Iris pigment epithelial cell (primary cell): ENCODE measurements around the gene NUP35.
"Not testable (repeated sequence)": the region's sequence is repeated elsewhere in the genome, so short reads cannot be mapped to it uniquely, and the experiment has no call there.

Source experiments
- DNase-seq: peaks from one replicate; pipeline ENCODE4 v3.0.0-alpha.2; 2011; ENCODE audit warnings: low read depth

The NUP35 gene

GRCh38 chr2:183134016-183134415 lies 9.8 kb downstream of the NUP35 start:
- DNase-seq = no peak

- DNase-seq = peak; percentile 31
Measured at GRCh38 chr2:183148955-183149354, 24.7 kb downstream of the NUP35 start.

GRCh38 chr2:183149489-183149888 lies 25.2 kb downstream of the NUP35 start:
- DNase-seq = peak; percentile 88

GRCh38 chr2:183152280-183152679 lies 28.0 kb downstream of the NUP35 start:
- DNase-seq = not testable (repeated sequence)

GRCh38 chr2:183153967-183154366 lies 29.7 kb downstream of the NUP35 start:
- no peak for DNase-seq

GRCh38 chr2:183154772-183155171 lies 30.5 kb downstream of the NUP35 start:
- DNase-seq = not testable (repeated sequence)

GRCh38 chr2:183157131-183157530 lies 32.9 kb downstream of the NUP35 start:
- no peak for DNase-seq

GRCh38 chr2:183162362-183162761 lies 38.1 kb downstream of the NUP35 start:
- DNase-seq = peak; percentile 85

GRCh38 chr2:183163821-183164649 lies 39.8 kb downstream of the NUP35 start:
- DNase-seq = peak; percentile 55

- peak; percentile 69 for DNase-seq
Measured at GRCh38 chr2:183164650-183165015, 40.4 kb downstream of the NUP35 start.

- no peak for DNase-seq
Measured at GRCh38 chr2:183166210-183166609, 42.0 kb downstream of the NUP35 start.

- DNase-seq = not testable (repeated sequence)
Measured at GRCh38 chr2:183166976-183167375, 42.7 kb downstream of the NUP35 start.

- no peak for DNase-seq
Measured at GRCh38 chr2:183172220-183172887, 48.1 kb downstream of the NUP35 start.

GRCh38 chr2:183179156-183179555 lies 54.9 kb downstream of the NUP35 start:
- peak; percentile 54 for DNase-seq

- peak; percentile 11 for DNase-seq
Measured at GRCh38 chr2:183185534-183185933, 61.3 kb downstream of the NUP35 start.

GRCh38 chr2:183186296-183186695 lies 62.1 kb downstream of the NUP35 start:
- DNase-seq = peak; percentile 31

GRCh38 chr2:183186766-183187165 lies 62.5 kb downstream of the NUP35 start:
- DNase-seq = no peak

- DNase-seq = no peak
Measured at GRCh38 chr2:183192343-183192742, 68.1 kb downstream of the NUP35 start.

- no peak for DNase-seq
Measured at GRCh38 chr2:183193904-183194303, 69.7 kb downstream of the NUP35 start.

GRCh38 chr2:183195397-183195796 lies 71.2 kb downstream of the NUP35 start:
- no peak for DNase-seq

GRCh38 chr2:183195998-183196409 lies 71.8 kb downstream of the NUP35 start:
- no peak for DNase-seq

GRCh38 chr2:183204397-183204796 lies 80.2 kb downstream of the NUP35 start:
- DNase-seq = no peak

- peak; percentile 70 for DNase-seq
Measured at GRCh38 chr2:183207110-183207509, 82.9 kb downstream of the NUP35 start.
